Right forelimb (tissue), 1 donor: ENCODE data around the gene RNPS1.

ENCODE experiments used
- DNase-seq: peaks from one replicate; pipeline ENCODE4 v3.0.0-alpha.2; 2018

RNPS1 gene, protein sequence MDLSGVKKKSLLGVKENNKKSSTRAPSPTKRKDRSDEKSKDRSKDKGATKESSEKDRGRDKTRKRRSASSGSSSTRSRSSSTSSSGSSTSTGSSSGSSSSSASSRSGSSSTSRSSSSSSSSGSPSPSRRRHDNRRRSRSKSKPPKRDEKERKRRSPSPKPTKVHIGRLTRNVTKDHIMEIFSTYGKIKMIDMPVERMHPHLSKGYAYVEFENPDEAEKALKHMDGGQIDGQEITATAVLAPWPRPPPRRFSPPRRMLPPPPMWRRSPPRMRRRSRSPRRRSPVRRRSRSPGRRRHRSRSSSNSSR

DNA sequence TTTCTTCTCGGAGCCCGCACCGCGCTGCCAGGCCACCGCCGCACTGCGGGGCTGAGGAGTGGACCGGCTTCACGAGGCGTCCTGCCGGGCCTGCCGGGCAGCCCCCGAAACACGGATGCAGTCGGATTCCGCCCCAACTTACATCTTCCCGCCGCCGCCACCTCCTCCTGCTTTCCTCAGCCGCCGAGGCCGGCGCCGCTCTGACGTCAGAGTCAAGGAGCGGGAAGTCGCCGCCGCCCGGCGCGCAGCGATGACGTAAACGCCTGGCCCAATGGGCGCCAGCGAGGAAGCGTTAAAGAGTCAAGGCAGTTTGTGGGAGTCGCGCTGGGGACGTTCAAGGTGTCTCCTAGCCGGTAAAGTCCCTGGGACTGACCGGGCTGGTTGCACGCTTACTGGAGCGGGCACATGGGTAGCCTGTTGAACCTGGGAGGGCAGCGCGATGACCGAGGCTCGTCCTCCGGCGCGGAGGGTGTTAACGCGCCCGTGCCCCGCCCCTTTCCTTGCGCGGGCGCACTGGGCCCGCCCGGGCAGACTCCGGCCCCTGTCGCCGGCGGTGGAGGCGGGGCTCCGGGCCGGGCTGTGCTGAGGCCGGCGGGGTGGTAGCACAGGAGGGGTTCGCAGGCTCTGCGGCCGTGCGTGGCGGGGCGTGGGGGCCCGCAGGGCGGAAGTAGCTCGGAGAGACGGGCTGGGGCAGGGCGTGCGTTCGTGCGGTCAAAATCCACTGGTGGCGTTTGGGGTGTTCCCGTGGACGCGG lies at the start of gene RNPS1:
Gene RNPS1 (minus strand): TSS at position 214 of the 754 bp plus-strand sequence. CDS start 3,483 bp downstream, outside the sequence.
- peak; percentile 100 for DNase-seq

GRCh38 chr16:2317231-2318020 lies 49.5 kb upstream of the RNPS1 start:
- DNase-seq, result no peak

DNA sequence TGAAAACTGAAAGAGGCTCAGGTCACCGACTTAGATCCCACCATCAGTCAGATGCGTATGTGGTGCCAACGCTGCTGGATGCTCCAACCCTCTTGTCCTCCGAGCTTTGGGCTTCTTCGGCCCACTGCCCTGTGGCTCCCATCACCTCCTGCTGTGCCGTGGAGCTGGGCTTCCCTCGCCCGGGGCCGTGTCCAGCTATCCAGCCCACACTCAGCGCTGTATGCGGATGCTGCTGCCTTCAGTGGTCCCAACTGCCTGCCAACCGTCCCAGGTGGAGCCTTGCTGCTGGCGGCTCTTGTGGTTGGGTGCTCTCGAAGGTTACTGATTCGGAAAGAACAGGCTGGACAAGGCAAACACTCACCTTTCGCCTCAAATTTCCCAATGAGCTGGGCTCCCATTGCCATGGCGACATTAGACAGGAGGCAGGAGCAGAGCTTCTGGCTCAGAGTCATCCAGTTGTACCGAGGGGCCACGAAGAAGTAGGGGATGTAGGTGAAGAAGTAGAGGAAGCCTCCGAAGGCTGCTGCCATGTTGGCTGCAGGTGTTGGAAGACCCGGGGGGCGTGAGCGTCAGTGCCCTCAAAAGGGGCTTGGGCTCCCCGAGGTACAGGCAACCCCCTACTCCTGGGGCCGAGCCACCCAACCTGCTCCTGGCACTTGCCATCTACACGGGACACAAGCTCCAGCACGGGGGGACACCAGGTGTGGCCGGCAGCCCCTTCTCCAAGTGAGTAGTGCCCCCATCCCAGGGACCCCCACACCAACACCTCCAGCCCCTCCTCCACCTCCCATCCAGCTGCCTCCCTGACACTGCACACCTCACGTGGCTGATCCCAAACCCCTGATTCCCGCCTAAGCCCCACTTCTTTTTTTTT lies 40.4 kb upstream of the RNPS1 start:
- DNase-seq, result no peak

DNA sequence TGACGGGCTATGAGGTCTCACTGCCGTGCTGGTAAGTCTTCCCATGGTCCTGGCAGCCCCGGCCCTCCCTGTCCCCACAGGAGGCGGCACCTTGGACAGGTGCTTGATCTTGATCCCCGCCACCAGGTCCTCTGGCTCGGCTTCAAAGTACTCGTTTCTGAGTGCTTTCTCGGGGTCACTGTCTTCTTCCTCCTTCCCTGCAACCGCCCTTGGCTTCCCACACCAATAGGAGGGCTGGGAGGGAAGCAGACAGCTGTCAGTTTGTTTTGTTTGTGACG lies 31.9 kb upstream of the RNPS1 start:
- DNase-seq, result no peak

- DNase-seq, result no peak
These were observed 31.4 kb upstream of the RNPS1 start for GRCh38 chr16:2299121-2299914.

GRCh38 chr16:2298621-2299020 lies 30.7 kb upstream of the RNPS1 start:
- no peak for DNase-seq

DNA sequence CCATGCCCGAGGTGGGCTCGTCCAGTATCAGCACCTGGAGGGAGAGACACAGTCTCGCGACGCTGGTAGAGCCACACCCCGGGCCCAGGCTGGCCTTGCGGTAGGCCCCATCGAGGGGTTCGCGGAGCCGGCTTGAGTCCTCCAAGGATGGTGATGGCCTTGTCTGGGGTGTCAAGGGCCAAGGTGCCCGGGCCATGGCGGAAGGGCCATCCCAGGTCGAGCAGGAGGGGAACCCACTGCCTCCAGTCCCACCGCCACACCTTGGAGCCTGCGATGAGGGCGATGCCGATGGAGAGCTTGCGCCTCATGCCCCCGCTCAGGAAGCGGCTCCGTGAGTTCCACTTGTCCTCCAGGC lies 29.6 kb upstream of the RNPS1 start:
- DNase-seq, result no peak

DNA sequence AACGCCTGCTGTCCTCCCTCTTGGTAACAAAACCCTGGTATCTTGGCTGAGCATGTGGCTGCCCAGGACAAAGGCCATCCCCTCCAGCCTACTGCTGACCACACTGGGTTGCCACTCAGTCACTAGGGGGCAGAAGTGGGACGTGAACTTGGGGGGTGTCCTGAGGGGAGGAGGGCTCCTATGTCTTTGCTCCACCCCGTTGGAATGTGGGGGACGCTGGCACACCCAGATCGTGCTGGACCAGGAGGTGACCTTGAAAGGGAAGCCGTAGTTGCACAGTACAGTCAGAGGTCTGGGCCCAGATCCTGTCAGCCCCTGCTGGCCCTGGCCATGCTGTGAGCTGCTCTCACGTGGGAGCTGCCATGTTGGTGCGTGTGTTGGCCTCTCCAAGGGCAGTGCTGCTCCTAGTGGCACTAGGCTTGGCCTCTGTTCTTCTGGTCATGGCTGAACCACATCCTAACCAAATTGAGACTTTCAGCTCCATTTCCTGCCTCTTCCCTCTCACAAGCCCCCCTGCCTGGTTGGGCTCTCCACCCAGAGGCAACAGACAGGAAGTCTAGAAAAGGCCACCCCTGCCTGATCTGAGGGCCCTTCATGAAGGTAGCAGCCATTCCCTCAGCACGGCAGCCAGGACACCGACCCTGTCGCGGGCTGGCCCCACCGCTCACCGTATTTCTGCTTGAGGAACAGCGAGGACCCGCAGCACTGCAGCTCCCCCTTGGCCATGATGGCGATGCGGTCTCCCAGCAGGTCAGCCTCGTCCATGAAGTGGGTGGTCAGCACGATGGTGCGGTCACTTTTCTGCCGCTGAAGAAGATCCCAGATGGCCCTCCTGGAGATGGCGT lies 29.0 kb upstream of the RNPS1 start:
- no peak for DNase-seq

DNA sequence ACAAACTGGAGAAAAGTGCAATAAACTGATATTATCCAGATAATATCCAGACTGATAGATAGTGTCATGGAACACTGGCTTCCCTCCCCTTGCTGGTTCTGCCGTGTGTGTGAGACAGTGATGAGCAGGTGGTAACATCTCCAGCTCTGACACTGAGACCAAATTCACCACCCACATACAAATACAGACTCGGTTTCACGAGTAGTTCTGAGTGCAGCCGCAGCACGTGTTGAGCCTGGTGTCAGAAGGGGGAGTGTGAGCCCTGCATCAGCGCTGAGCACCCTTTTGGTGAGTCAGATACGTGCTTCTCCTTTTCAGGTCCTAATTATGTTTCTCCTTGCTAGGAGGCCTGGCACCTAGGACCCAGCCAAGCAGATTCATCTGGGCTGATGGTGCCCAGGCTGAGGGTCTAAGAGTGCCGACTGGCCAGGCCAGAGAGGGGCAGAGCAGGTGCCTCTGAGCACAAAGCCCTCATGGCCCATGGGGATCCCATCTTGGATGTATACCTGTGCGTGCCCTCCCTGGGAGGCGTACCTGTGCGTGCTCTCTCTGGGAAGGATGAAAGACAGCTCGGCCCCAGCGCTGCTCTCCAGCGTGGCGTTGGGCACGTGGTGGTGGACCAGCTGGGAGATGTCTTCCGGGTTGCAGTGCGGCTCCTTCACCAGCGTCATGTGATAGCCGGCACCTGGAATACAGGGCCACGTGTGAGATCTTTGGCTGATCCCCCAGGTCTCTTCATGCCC lies 27.3 kb upstream of the RNPS1 start:
- DNase-seq, result no peak

DNA sequence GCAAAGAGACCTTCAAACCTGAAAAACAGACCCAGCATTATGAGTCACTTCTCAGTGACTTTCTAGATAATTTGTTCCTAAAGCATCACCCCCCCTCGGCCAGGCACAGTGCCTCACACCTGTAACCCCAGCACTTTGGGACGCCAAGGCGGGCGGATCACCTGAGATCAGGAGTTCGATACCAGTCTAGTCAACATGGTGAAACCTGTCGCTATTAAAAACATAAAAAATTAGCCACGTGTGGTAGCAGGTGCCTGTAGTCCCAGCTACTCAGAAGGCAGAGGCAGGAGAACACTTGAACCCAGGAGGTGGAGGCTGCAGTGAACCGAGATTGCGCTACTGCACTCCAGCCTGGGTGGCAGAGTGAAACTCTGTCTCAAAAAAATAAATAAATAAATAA lies 24.3 kb upstream of the RNPS1 start:
- no peak for DNase-seq

GRCh38 chr16:2289282-2289681 lies 21.4 kb upstream of the RNPS1 start:
- DNase-seq, result no peak

DNA sequence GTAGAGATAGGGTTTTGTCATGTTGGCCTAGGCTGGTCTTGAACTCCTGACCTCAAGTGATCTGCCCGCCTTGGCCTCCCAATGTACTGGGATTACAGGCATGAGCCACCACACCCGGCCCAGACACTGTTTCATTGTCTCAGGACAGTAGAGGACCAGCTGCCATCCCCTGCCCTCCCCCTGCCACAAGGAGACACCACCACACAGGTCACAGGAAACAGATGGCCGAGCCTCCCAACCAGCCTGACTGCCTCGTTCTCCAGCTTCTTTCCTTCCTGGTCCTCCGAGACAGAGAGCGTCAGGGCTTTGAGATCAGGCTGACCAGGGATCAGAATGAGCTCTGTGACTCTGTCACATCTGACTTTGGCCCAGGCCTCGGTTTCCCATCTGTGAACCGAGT lies 20.8 kb upstream of the RNPS1 start:
- DNase-seq, result no peak

- DNase-seq, result no peak
These were observed 20.1 kb upstream of the RNPS1 start for GRCh38 chr16:2287916-2288547.

DNA sequence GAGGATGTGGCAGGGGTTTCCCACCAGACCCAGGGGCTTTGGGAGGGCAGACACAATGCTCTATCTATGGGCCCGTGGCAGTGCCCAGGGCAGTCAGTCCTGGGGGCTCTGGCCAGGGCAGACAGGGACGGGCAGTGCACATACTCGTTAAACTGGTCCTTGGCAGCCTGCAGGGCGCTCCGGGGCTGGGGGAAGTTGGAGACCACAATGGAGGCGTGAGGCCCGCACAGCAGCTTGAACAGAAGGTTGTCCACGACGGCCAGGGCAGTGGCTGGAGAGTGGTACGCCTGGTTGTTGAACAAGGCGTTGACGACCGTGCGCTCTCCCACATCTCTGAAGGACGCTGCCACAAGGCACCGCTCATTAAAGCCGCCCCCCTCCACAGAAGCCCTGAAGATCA lies 18.6 kb upstream of the RNPS1 start:
- no peak for DNase-seq

DNA sequence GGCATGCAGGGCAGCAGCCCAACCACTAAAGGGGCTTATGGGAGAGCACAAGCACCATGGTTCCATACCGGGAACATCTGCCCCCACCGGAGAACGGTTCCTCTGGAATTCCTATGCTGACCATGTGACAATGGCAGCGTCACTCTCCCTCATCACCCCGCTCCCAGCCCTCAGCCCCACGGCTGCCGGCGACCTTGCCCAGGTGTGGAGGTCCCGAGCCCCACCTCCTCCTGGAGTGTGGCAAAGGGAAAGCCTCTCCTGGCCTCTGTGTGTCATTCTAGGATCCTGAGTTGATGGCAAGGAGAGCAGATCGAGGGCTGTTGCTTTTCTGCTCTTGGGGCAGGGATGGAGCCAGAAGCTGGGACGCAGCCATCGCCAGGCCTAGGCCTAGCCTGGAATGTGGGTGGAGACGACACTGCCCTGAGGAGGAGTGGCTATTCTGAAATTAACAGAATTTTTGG lies 17.8 kb upstream of the RNPS1 start:
- DNase-seq, result no peak

DNA sequence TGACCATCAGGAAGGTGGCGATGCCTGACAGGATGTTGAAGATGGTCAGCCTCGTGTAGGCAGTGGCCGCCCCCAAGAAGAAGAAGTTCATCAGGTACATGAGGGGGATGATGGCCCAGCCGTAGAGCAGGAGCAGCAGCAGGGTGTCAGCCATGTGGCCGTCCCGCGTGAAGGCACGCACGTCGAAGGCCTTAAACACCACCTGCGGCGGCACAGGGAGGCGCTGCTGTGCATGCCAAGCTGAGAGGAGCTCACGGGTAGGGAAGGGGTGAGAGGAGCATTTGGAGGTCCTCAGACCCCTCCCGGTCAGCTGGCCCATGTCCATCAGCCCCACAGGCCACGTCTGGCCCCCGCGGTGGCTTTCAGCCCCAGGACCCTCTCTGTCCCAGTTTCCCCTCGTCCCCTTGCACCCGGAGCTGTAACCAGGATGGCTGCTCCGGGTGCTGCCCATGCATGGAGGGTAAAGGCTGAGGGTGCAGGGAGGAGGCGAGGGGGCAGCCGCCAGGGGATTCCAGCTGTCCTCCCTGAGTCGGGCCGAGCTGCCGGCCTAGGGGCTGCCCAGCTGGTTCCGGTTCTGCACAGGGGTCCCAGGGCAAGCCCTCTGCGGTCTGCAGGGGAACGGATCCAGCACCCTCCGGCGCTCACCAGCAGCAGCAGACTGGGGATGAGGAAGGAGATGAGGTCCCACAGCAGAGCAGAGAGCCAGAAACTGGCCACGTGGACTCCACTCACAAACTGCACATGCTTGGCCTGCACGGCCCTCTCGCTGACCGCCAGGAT lies 17.1 kb upstream of the RNPS1 start:
- DNase-seq, result no peak

DNA sequence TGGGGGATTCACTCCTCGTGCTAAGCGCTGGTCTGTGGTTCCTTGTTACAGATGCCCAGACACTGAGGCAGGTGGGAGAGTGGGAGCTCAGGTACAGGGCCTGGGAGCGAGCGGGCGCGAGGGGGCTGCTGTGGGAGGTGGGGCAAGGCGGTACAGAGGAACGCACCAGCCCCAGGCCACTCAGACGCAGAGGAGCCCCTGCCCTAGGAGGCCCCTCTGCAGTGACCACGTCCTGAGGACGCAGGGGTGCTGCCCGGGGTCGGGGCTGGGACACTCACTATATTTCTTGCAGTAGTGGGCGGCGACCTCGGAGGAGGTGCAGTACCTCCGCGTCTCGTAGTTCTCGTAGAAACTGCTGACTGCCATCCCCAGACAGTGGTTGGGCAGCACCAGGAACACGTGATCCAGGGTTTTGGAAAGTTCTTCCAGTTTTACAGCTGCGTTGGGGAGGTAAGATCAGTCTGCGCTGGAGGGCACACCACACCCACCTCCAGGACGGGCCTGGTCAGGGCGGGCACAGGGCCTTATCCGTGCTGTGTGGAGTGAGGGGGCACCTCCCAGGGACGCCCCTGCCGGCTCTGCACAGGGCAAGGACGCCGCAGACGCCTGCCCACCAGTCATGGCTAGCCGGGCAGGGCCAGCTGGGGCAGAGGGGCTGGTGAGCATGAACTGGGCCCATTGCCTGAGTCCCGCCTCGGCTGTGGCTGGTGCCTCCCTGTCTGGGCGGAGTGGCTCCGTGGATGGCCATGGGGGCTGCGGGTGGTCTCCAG lies 16.3 kb upstream of the RNPS1 start:
- DNase-seq, result no peak

GRCh38 chr16:2282866-2283555 lies 15.1 kb upstream of the RNPS1 start:
- DNase-seq, result no peak
